Measurements from ENCODE around the gene ARGLU1.
A peak's percentile ranks its signal among the peaks of the same experiment; 100 is the strongest.

Gene ARGLU1

GRCh38 chr13:106503730-106504453 lies 64.0 kb downstream of the ARGLU1 start:
- no peak for DNase-seq
- peaks cover 8% of the 10 kb centered on the region for H3K36me3 ChIP-seq (replicated peaks)
- in situ Hi-C loops (cut with HindIII; ENCODE audit: low pct_ligation_motif_present, low sequenced_read_pairs), result no loop called here

GRCh38 chr13:106503272-106503671 lies 64.7 kb downstream of the ARGLU1 start:
- no peak for TF ChIP-seq CTCF (IDR thresholded peaks at IDR 0.05; ENCODE audit: low read depth, low read length, missing control alignments)
- DNase-seq, result no peak
- in situ Hi-C loops (cut with HindIII; ENCODE audit: low pct_ligation_motif_present, low sequenced_read_pairs), result no loop called here
- Histone ChIP-seq H3K4me3 (ENCODE audit: low read depth, low read length) (no peak overlapping the region), H3K27me3 (replicated peaks) (no peaks in the 10 kb centered on the region), H3K36me3 (replicated peaks) (peaks cover 8% of the 10 kb centered on the region), H3K27ac (no peak overlapping the region)

More at GRCh38 chr13:106503730-106504453, 64.0 kb downstream of the ARGLU1 start:
- H3K4me3 ChIP-seq (ENCODE audit: low read depth, low read length), result no peak overlapping the region
- H3K27ac ChIP-seq, result no peak overlapping the region
- no peak for TF ChIP-seq CTCF (IDR thresholded peaks at IDR 0.05; ENCODE audit: low read depth, low read length, missing control alignments)
- no peaks in the 10 kb centered on the region for H3K27me3 ChIP-seq (replicated peaks)

DNA sequence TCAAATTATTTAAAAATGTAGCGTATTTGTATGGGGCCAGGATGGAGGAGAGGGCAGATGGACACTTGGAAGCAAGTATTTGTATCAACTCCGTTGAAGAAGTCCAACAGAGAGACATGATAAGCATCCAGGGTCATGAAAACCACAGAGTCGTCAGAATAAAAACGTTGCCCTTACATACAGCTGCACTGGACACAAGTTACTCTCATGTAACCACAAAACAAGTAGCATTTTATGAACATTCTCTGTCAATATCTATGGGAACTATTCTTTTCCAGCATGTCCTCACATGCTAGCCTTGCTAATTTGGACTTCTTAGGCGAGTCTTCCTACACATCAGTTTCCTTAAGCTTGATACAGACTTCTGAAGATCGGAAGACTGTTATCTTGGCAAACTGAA lies 67.5 kb downstream of the ARGLU1 start:
- peaks cover 5% of the 10 kb centered on the region for H3K36me3 ChIP-seq (replicated peaks)
- peak overlapping the region; percentile 44 for H3K27ac ChIP-seq

DNA sequence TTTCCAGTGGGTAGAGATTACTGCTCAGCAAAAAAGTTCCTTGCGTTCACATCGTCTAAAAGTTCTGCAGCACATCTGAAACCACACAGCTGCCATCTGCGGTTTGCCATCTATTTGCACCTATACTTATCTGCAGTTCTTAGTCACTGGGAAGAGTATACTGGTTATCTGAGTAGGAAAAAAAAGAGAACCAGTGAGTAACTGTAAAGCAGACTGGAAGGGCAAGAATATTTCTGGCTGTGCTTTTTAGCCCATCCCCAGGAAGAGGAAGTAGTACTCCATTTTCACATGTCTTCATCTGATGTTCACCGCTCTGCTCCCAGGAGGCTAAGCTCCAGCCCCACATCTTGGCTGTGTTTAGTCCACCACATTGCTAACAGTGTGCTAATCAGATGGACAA lies 68.0 kb downstream of the ARGLU1 start:
- peak; percentile 24 for DNase-seq
- Histone ChIP-seq H3K36me3 (replicated peaks) (peaks cover 8% of the 10 kb centered on the region), H3K4me3 (ENCODE audit: low read depth, low read length) (no peak overlapping the region), H3K27ac (peak overlapping the region; percentile 44), H3K27me3 (replicated peaks) (no peaks in the 10 kb centered on the region)
- in situ Hi-C loops (cut with HindIII; ENCODE audit: low pct_ligation_motif_present, low sequenced_read_pairs), result no loop called here
- no peak for TF ChIP-seq CTCF (IDR thresholded peaks at IDR 0.05; ENCODE audit: low read depth, low read length, missing control alignments)

More for the DNA sequence above, 67.5 kb downstream of the ARGLU1 start:
- no peak overlapping the region for H3K4me3 ChIP-seq (ENCODE audit: low read depth, low read length)
- TF ChIP-seq CTCF (IDR thresholded peaks at IDR 0.05; ENCODE audit: low read depth, low read length, missing control alignments), result no peak
- H3K27me3 ChIP-seq (replicated peaks), result no peaks in the 10 kb centered on the region
- in situ Hi-C loops (cut with HindIII; ENCODE audit: low pct_ligation_motif_present, low sequenced_read_pairs), result no loop called here
- peak; percentile 51 for DNase-seq

DNA sequence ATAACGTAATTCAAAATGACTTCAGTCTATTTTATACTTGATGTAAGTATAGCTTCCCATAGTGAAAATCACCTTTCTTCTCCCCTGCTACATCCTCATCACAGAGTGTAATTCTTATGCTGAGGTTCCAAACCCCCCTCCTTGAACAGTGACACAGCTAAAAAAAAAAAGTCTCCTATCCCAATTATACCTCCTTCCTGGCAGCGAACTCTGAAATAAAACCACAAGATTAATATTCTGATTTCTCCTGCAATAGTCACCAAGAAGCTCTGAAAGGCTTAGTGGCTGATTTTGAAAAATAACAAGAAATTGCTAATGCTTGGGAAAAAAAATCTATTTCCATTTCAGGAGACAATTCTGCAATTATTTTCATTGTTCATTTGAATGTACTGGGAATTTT lies 68.8 kb downstream of the ARGLU1 start:
- H3K27me3 ChIP-seq (replicated peaks), result no peaks in the 10 kb centered on the region
- peaks cover 15% of the 10 kb centered on the region for H3K36me3 ChIP-seq (replicated peaks)
- DNase-seq, result no peak
- H3K27ac ChIP-seq, result no peak overlapping the region
- in situ Hi-C loops (cut with HindIII; ENCODE audit: low pct_ligation_motif_present, low sequenced_read_pairs), result no loop called here
- TF ChIP-seq CTCF (IDR thresholded peaks at IDR 0.05; ENCODE audit: low read depth, low read length, missing control alignments), result no peak
- no peak overlapping the region for H3K4me3 ChIP-seq (ENCODE audit: low read depth, low read length)

DNA sequence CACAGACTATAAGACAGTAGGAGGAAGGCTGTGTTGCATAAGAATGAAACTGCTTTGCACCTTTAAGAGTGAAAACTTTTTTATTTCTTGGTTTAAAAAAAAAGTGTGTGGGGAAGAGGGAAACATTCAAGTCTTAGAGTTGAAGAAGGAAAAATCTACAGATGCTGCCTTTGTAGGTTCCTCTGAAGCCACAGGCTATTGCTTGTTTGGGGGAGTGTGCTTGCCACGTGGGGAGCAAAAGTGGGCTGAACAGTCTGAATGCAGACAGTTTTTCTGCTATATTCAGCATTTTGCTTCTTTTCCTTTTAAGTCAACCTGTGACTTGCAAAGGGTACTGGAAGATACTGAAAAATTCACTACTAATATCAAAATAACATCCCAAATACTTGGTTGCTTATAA lies 69.4 kb downstream of the ARGLU1 start:
- no peak for DNase-seq
- Histone ChIP-seq H3K4me3 (ENCODE audit: low read depth, low read length) (no peak overlapping the region), H3K27ac (no peak overlapping the region), H3K36me3 (replicated peaks) (peaks cover 21% of the 10 kb centered on the region), H3K27me3 (replicated peaks) (no peaks in the 10 kb centered on the region)
- no peak for TF ChIP-seq CTCF (IDR thresholded peaks at IDR 0.05; ENCODE audit: low read depth, low read length, missing control alignments)
- in situ Hi-C loops (cut with HindIII; ENCODE audit: low pct_ligation_motif_present, low sequenced_read_pairs), result no loop called here
